ENCODE results near the gene MYO5C. TPM values are rescaled to one million over a fixed set of nuclear protein-coding genes. Genes with fewer than 3 reads are reported as not detected.

MYO5C gene
- polyA plus RNA-seq, 1 donor (not counting 4 experiments of a cell fraction or from before 2014, with no cell fraction given), result 0.16 TPM

DNA sequence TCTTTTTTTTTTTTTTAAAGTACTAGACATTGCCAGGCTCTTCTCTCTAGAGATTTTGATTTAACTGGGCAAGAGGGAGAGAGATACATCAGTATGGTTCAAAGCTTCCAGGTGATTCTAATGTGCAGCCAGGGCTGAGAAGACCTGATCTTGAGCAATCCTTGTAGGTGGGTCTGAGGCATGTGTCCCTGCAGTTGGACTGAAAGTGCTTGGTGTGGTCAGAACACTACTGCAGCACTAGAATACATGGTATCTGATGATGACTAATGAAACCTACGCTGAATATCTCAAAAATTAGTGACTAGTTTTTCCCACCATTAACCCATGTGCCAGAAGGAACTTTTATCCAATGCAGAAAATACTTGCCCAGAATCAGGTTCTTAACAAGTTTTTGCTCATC, 34.4 kb upstream of the MYO5C start:
- H3K4me3 ChIP-seq (ENCODE audit: control insufficient read depth in 2 of 3, extremely low read depth in 1 of 3, insufficient read depth in 2 of 3, low read depth in 1 of 3, low read length in 3 of 3), result no peak overlapping the region
- dilution Hi-C loops (cut with MboI; ENCODE audit: extremely low pct_ligation_motif_present, low sequenced_read_pairs), result no loop called here
- no peaks in the 10 kb centered on the region for H4K20me1 ChIP-seq (ENCODE audit: control insufficient read depth, extremely low read depth, insufficient read depth, low read length)
- H3K79me2 ChIP-seq (ENCODE audit: control insufficient read depth, insufficient read depth, low read length), result no peaks in the 10 kb centered on the region
- FAIRE-seq (no peak), DNase-seq (ENCODE audit: low read depth, low spot score) (no peak)
- H3K4me2 ChIP-seq (ENCODE audit: control insufficient read depth, extremely low read depth, insufficient read depth, low read depth, low read length), result no peak overlapping the region
- H3K27me3 ChIP-seq (ENCODE audit: control insufficient read depth, extremely low read depth, insufficient read depth, low read length), result no peaks in the 10 kb centered on the region
- H3K9me3 ChIP-seq (ENCODE audit: control insufficient read depth, low read depth, low read length), result no peaks in the 10 kb centered on the region
- H2AFZ ChIP-seq (ENCODE audit: control insufficient read depth, low read length), result no peak overlapping the region
- H3K4me1 ChIP-seq (ENCODE audit: control insufficient read depth, extremely low read depth, insufficient read depth, low read length), result peaks cover 10% of the 10 kb centered on the region
- H3K9ac ChIP-seq (ENCODE audit: control insufficient read depth, extremely low read depth, insufficient read depth, low read length), result no peak overlapping the region
- peaks cover 0 to 14% of the 10 kb centered on the region in 2 experiments for H3K36me3 ChIP-seq (ENCODE audit: control insufficient read depth in 2 of 2, extremely low read depth in 1 of 2, insufficient read depth in 2 of 2, low read length in 2 of 2)
- TF ChIP-seq, protein P1, sequence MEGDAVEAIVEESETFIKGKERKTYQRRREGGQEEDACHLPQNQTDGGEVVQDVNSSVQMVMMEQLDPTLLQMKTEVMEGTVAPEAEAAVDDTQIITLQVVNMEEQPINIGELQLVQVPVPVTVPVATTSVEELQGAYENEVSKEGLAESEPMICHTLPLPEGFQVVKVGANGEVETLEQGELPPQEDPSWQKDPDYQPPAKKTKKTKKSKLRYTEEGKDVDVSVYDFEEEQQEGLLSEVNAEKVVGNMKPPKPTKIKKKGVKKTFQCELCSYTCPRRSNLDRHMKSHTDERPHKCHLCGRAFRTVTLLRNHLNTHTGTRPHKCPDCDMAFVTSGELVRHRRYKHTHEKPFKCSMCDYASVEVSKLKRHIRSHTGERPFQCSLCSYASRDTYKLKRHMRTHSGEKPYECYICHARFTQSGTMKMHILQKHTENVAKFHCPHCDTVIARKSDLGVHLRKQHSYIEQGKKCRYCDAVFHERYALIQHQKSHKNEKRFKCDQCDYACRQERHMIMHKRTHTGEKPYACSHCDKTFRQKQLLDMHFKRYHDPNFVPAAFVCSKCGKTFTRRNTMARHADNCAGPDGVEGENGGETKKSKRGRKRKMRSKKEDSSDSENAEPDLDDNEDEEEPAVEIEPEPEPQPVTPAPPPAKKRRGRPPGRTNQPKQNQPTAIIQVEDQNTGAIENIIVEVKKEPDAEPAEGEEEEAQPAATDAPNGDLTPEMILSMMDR (optimal IDR thresholded peaks at IDR 0.05 in 1 of 3, IDR thresholded peaks at IDR 0.05 in 1 of 3, conservative IDR thresholded peaks at IDR 0.05 in 1 of 3; ENCODE audit: extremely low read depth in 1 of 3, insufficient read depth in 2 of 3, low read length in 3 of 3), result no peak
- TF ChIP-seq EZH2 (IDR thresholded peaks at IDR 0.05; ENCODE audit: low read length), result no peak
- no peaks in the 10 kb centered on the region for H3K9me1 ChIP-seq (ENCODE audit: control insufficient read depth, extremely low read depth, insufficient read depth, low read length)
- H3K27ac ChIP-seq (ENCODE audit: control insufficient read depth, insufficient read depth, low read length), result no peak overlapping the region

DNA sequence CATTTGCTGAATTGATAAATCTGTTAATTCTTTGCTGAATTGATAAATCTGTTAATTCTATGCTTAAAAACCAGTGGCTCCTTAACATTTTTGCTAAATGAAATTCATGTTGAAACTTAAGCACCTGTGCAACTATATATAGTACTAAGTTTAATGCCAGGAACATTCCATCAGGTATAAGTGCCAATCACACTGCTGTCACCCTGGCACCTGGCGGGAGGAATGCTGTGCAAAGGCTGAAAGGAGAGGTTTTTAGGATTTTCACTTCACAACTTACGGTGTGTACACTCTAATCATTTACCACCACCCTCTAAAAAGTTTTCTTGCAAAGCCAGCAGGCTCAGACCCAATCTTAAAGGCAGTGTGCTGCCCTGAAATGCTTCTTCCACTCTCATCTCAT, 33.5 kb upstream of the MYO5C start:
- Histone ChIP-seq H3K27me3 (ENCODE audit: control insufficient read depth, extremely low read depth, insufficient read depth, low read length) (no peaks in the 10 kb centered on the region), H3K36me3 (ENCODE audit: control insufficient read depth in 2 of 2, extremely low read depth in 1 of 2, insufficient read depth in 2 of 2, low read length in 2 of 2) (peaks cover 0 to 14% of the 10 kb centered on the region in 2 experiments), H3K9ac (ENCODE audit: control insufficient read depth, extremely low read depth, insufficient read depth, low read length) (no peak overlapping the region), H2AFZ (ENCODE audit: control insufficient read depth, low read length) (no peak overlapping the region), H3K9me3 (ENCODE audit: control insufficient read depth, low read depth, low read length) (no peaks in the 10 kb centered on the region), H3K9me1 (ENCODE audit: control insufficient read depth, extremely low read depth, insufficient read depth, low read length) (no peaks in the 10 kb centered on the region), H3K79me2 (ENCODE audit: control insufficient read depth, insufficient read depth, low read length) (no peaks in the 10 kb centered on the region), H4K20me1 (ENCODE audit: control insufficient read depth, extremely low read depth, insufficient read depth, low read length) (no peaks in the 10 kb centered on the region), H3K4me1 (ENCODE audit: control insufficient read depth, extremely low read depth, insufficient read depth, low read length) (peaks cover 4% of the 10 kb centered on the region), H3K4me2 (ENCODE audit: control insufficient read depth, extremely low read depth, insufficient read depth, low read depth, low read length) (no peak overlapping the region), H3K27ac (ENCODE audit: control insufficient read depth, insufficient read depth, low read length) (no peak overlapping the region), H3K4me3 (ENCODE audit: control insufficient read depth in 2 of 3, extremely low read depth in 1 of 3, insufficient read depth in 2 of 3, low read depth in 1 of 3, low read length in 3 of 3) (no peak overlapping the region)
- FAIRE-seq (no peak), DNase-seq (ENCODE audit: low read depth, low spot score) (no peak)
- TF ChIP-seq EZH2 (IDR thresholded peaks at IDR 0.05; ENCODE audit: low read length), result no peak
- TF ChIP-seq, protein P1 (optimal IDR thresholded peaks at IDR 0.05 in 1 of 3, IDR thresholded peaks at IDR 0.05 in 1 of 3, conservative IDR thresholded peaks at IDR 0.05 in 1 of 3; ENCODE audit: extremely low read depth in 1 of 3, insufficient read depth in 2 of 3, low read length in 3 of 3), result no peak
- dilution Hi-C loops (cut with MboI; ENCODE audit: extremely low pct_ligation_motif_present, low sequenced_read_pairs), result no loop called here

Measured in keratinocyte (primary cell).